H1 (cell line): ENCODE results near the gene NOS3. TPM values are rescaled to one million over a fixed set of nuclear protein-coding genes. Genes with fewer than 3 reads are reported as not detected.

Source experiments
- CTCF ChIA-PET: fragments of 300-600 bp; sonication (Branson Sonifier 250); formaldehyde crosslinking; loops from one replicate; lab custom pipeline; 2021; ENCODE audit not compliant: partially characterized antibody; lab: Charles Lee
- POLR2A ChIA-PET: fragments of 300-600 bp; sonication (Branson Sonifier 250); formaldehyde crosslinking; loops from one replicate; lab custom pipeline; 2021; ENCODE audit warnings: inconsistent platforms; ENCODE audit not compliant: partially characterized antibody; lab: Charles Lee
- DNase-seq, 2 experiments: peaks; one replicate each; pipeline versions ENCODE4 v3.0.0 to v3.0.0-alpha.2; 2010 to 2022; ENCODE audit warnings: low spot score in 2 of 2, low read depth in 1 of 2, mixed read lengths in 1 of 2
- FAIRE-seq: peaks from 2 replicates; lab custom pipeline; 2011; peaks lifted over from hg19 to GRCh38; lab: Jason Lieb, UNC
- H2AFZ ChIP-seq: 2 replicates; pipeline ENCODE4 v1.8.1; 2012; ENCODE audit warnings: low read length, inconsistent platforms
- H2AK5ac ChIP-seq: 2 replicates; pipeline ENCODE4 v1.6.1; 2013; ENCODE audit warnings: low read depth, low read length
- H2BK120ac ChIP-seq: replicated peaks from 2 replicates; pipeline ENCODE3; 2013; ENCODE audit warnings: low read depth, low read length, inconsistent platforms
- H2BK12ac ChIP-seq: 2 replicates; pipeline ENCODE4 v1.6.1; 2013; ENCODE audit warnings: low read depth, low read length
- H2BK15ac ChIP-seq: 2 replicates; pipeline ENCODE4 v1.6.1; 2013; ENCODE audit warnings: low read length
- H2BK20ac ChIP-seq: 2 replicates; pipeline ENCODE4 v1.6.1; 2013; ENCODE audit warnings: low read length
- H2BK5ac ChIP-seq: 2 replicates; pipeline ENCODE4 v1.6.1; 2013; ENCODE audit warnings: low read depth, low read length
- H3K14ac ChIP-seq: 2 replicates; pipeline ENCODE4 v1.6.1; 2013; ENCODE audit warnings: inconsistent platforms; ENCODE audit not compliant: insufficient read length
- H3K18ac ChIP-seq: 2 replicates; pipeline ENCODE4 v1.6.1; 2013; ENCODE audit warnings: low read length; ENCODE audit errors: extremely low read depth
- H3K23ac ChIP-seq: 2 replicates; pipeline ENCODE4 v1.6.1; 2013; ENCODE audit warnings: inconsistent platforms; ENCODE audit not compliant: insufficient read length
- H3K23me2 ChIP-seq: 2 replicates; pipeline ENCODE4 v1.6.1; 2013; ENCODE audit warnings: low read depth, low read length
- H3K27ac ChIP-seq: 2 replicates; pipeline ENCODE4 v1.6.1; 2011; ENCODE audit warnings: low read depth, low read length, inconsistent platforms
- H3K27me3 ChIP-seq, 4 experiments: replicated peaks in 1 of 4; 1 replicate in 1 of 4; 2 replicates in 3 of 4; pipeline versions ENCODE4 v1.6.1 to v1.8.1; 2011 to 2013; ENCODE audit warnings: low read length in 3 of 4, mild to moderate bottlenecking in 3 of 4, inconsistent platforms in 2 of 4, mixed read lengths in 2 of 4, moderate library complexity in 1 of 4; ENCODE audit not compliant: control insufficient read depth in 3 of 4, insufficient read depth in 3 of 4; ENCODE audit errors: extremely low read depth in 1 of 4
- H3K36me3 ChIP-seq, 4 experiments: 2 replicates each; pipeline versions ENCODE4 v1.6.1 to v1.8.1; 2011 to 2013; ENCODE audit warnings: mild to moderate bottlenecking in 4 of 4, low read length in 3 of 4, moderate library complexity in 2 of 4, control low read depth in 1 of 4, inconsistent platforms in 1 of 4; ENCODE audit not compliant: insufficient read depth in 4 of 4, control insufficient read depth in 2 of 4
- H3K4ac ChIP-seq: replicated peaks from 2 replicates; pipeline ENCODE3; 2013; ENCODE audit warnings: low read length, low read depth, mixed read lengths, inconsistent platforms; ENCODE audit not compliant: insufficient read length
- H3K4me1 ChIP-seq, 4 experiments: replicated peaks in 1 of 4; 1 replicate in 1 of 4; 2 replicates in 3 of 4; pipeline versions ENCODE4 v1.6.1 to v1.8.1; 2011 to 2013; ENCODE audit warnings: low read length in 3 of 4, inconsistent platforms in 2 of 4, mixed read lengths in 1 of 4; ENCODE audit not compliant: insufficient read depth in 4 of 4, control insufficient read depth in 3 of 4
- H3K4me2 ChIP-seq, 2 experiments: 2 replicates each; pipeline versions ENCODE4 v1.6.1 to v1.8.1; 2011 to 2013; ENCODE audit warnings: low read depth in 2 of 2, low read length in 2 of 2, control low read depth in 1 of 2, inconsistent platforms in 1 of 2, mild to moderate bottlenecking in 1 of 2; ENCODE audit not compliant: insufficient read depth in 1 of 2
- H3K4me3 ChIP-seq, 4 experiments: fragments of 200-600, 300-600 bp in 1 of 4; sonication (generic), shearing (Covaris generic), sonication (Bioruptor Twin) in 1 of 4; 2 replicates each; pipeline versions ENCODE4 v1.5.1 to v1.8.1; 2011 to 2016; ENCODE audit warnings: low read length in 4 of 4, low read depth in 3 of 4, control low read depth in 2 of 4, inconsistent platforms in 2 of 4, mild to moderate bottlenecking in 2 of 4, mixed read lengths in 1 of 4, moderate library complexity in 1 of 4; ENCODE audit not compliant: insufficient read depth in 2 of 4; ENCODE audit errors: extremely low read depth in 1 of 4
- H3K56ac ChIP-seq: replicated peaks from 2 replicates; pipeline ENCODE3; 2013; ENCODE audit warnings: low read depth, mild to moderate bottlenecking, mixed read lengths, low read length, inconsistent platforms; ENCODE audit not compliant: insufficient read length
- H3K79me1 ChIP-seq: 2 replicates; pipeline ENCODE4 v1.6.1; 2013; ENCODE audit warnings: low read depth, low read length, control low read depth
- H3K79me2 ChIP-seq, 2 experiments: 2 replicates each; pipeline versions ENCODE4 v1.6.1 to v1.8.1; 2012 to 2013; ENCODE audit warnings: low read length in 2 of 2, mild to moderate bottlenecking in 2 of 2, inconsistent platforms in 1 of 2; ENCODE audit not compliant: insufficient read depth in 2 of 2, control insufficient read depth in 1 of 2
- H3K9ac ChIP-seq, 4 experiments: replicated peaks in 1 of 4; 1 replicate in 1 of 4; 2 replicates in 3 of 4; pipeline versions ENCODE4 v1.6.1 to v1.8.1; 2011 to 2013; ENCODE audit warnings: low read depth in 3 of 4, low read length in 3 of 4, control low read depth in 2 of 4, mild to moderate bottlenecking in 2 of 4, moderate library complexity in 2 of 4, inconsistent platforms in 1 of 4; ENCODE audit errors: extremely low read depth in 1 of 4
- H3K9me3 ChIP-seq, 2 experiments: 2 replicates each; pipeline versions ENCODE4 v1.6.1 to v1.8.1; 2012 to 2013; ENCODE audit warnings: mild to moderate bottlenecking in 2 of 2, moderate library complexity in 2 of 2, control low read depth in 1 of 2, inconsistent platforms in 1 of 2, low read depth in 1 of 2, low read length in 1 of 2, mixed read lengths in 1 of 2; ENCODE audit not compliant: insufficient read depth in 2 of 2
- H4K20me1 ChIP-seq, 2 experiments: replicated peaks in 1 of 2; 2 replicates each; pipeline versions ENCODE3 to v1.8.1; 2011 to 2013; ENCODE audit warnings: inconsistent platforms in 2 of 2, low read length in 2 of 2, mild to moderate bottlenecking in 1 of 2; ENCODE audit not compliant: insufficient read depth in 2 of 2, control insufficient read depth in 1 of 2
- H4K5ac ChIP-seq: 2 replicates; pipeline ENCODE4 v1.6.1; 2013; ENCODE audit warnings: low read length, low read depth, mixed read lengths, inconsistent platforms; ENCODE audit not compliant: insufficient read length
- H4K8ac ChIP-seq: 2 replicates; pipeline ENCODE4 v1.8.0; 2013; ENCODE audit warnings: mild to moderate bottlenecking, moderate library complexity, low read length, inconsistent platforms; ENCODE audit not compliant: insufficient read depth; ENCODE audit errors: extremely low read depth
- H4K91ac ChIP-seq: replicated peaks from 2 replicates; pipeline ENCODE3; 2013; ENCODE audit warnings: low read length, mixed read lengths, inconsistent platforms; ENCODE audit not compliant: insufficient read length
- FOSL1 ChIP-seq: IDR thresholded peaks from 2 replicates; pipeline ENCODE4 v1.6.1; 2011; ENCODE audit warnings: mild to moderate bottlenecking, low read depth, low read length, moderate library complexity; ENCODE audit not compliant: insufficient read depth
- JUND ChIP-seq: IDR thresholded peaks from 2 replicates; pipeline ENCODE4 v1.6.1; 2011; ENCODE audit warnings: mild to moderate bottlenecking, improper control_type of control experiment, low read length
- MAFK ChIP-seq: IDR thresholded peaks from 2 replicates; pipeline ENCODE4 v1.6.1; 2012; ENCODE audit warnings: low read depth, mild to moderate bottlenecking, improper control_type of control experiment, low read length
- PHF8 ChIP-seq: fragments of 200-600 bp; sonication (generic); conservative IDR thresholded peaks from 2 replicates; pipeline ENCODE4 v1.7.1; 2012; ENCODE audit warnings: low read depth, mild to moderate bottlenecking, inconsistent platforms, low read length, moderate library complexity
- RAD21 ChIP-seq, 2 experiments: IDR thresholded peaks in 1 of 2; conservative IDR thresholded peaks in 1 of 2; 2 replicates each; pipeline ENCODE4 v1.6.1; 2011; ENCODE audit warnings: low read depth in 2 of 2, low read length in 2 of 2, improper control_type of control experiment in 1 of 2, inconsistent platforms in 1 of 2, mild to moderate bottlenecking in 1 of 2, moderate library complexity in 1 of 2
- SP1 ChIP-seq: IDR thresholded peaks from 2 replicates; pipeline ENCODE4 v1.6.1; 2011; ENCODE audit warnings: low read depth, low read length
- TEAD4 ChIP-seq: IDR thresholded peaks from 2 replicates; pipeline ENCODE4 v1.6.1; 2012; ENCODE audit warnings: low read depth, low read length, inconsistent platforms, mixed read lengths
- YY1 ChIP-seq: IDR thresholded peaks from 2 replicates; pipeline ENCODE4 v1.6.1; 2011; ENCODE audit warnings: low read depth, mild to moderate bottlenecking, low read length
- WGBS, 2 experiments: shearing (Covaris generic) in 1 of 2; methylation state at CpG; one replicate each; pipeline versions ENCODE4 v1.1.6 to v1.1.7; 2013 to 2015; ENCODE audit warnings: low lambda C conversion rate in 2 of 2, mixed read lengths in 2 of 2, inconsistent platforms in 1 of 2, low coverage in 1 of 2, missing lambda C conversion rate in 1 of 2; ENCODE audit not compliant: insufficient replicate concordance in 2 of 2, insufficient coverage in 1 of 2, insufficient read length in 1 of 2; ENCODE audit errors: extremely low coverage in 1 of 2, missing lambda C conversion rate in 1 of 2; 5-methylcytosine and 5-hydroxymethylcytosine counted together
- polyA plus RNA-seq, 7 experiments: library from polyadenylated mRNA; depleted of rRNA in 3 of 7; stranded (reverse) in 5 of 7; unstranded in 2 of 7; fragments of >200 nt in 5 of 7; fragments of 200-250 nt in 2 of 7; gene quantifications; 1 replicate in 5 of 7; 2 replicates in 1 of 7; 4 replicates in 1 of 7; pipeline versions ENCODE4 v1.2.1 to v1.2.3, GENCODE V29; 2011 to 2013; ENCODE audit warnings: missing spikeins in 2 of 7, mixed read lengths in 2 of 7
- total RNA-seq: library from RNA; stranded (reverse); fragmentation: NEBNext Ultra II Directional; extraction: Animal tissue kit (Norgen Biotek cat#: 25700); gene quantifications from 2 replicates; pipeline ENCODE4 v1.2.1, GENCODE V29; 2021
- TF ChIP-seq, protein P1 (sequence below), 3 experiments: IDR thresholded peaks; 1 replicate in 2 of 3; 2 replicates in 1 of 3; pipeline versions ENCODE4 v1.5.1 to v1.6.1; 2011; ENCODE audit warnings: low read length in 3 of 3, mild to moderate bottlenecking in 3 of 3, inconsistent platforms in 2 of 3, low read depth in 1 of 3, moderate library complexity in 1 of 3; ENCODE audit not compliant: insufficient read depth in 1 of 3; ENCODE audit errors: control extremely low read depth in 1 of 3

NOS3 gene
- total and polyA plus RNA-seq, 2 of the 8 experiments (the other 6 are each of a cell fraction or from before 2014, with no cell fraction given): 4.4 to 16.2 TPM

DNA sequence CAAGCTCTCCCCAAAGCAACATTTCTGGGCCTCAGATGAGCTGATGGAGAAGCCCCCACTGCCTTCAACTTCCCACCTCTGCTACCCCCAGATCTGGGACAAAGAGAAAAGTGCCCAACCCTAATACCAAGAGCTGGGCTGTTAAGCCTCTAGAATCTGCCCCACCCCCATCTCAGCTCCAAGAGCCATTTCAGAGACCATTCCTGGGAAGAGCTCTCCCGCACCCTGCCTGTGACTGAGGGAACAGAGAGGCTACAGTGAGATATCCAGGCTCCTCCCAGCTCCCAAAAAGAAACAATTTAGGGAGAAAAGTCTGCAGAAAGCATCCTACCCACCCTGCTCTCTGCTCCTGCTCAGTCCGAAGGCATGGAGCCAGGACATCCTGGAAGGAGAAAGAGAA lies 10.2 kb upstream of the NOS3 start:
- 61% methylated on average over 2 of the region's 2 CpGs; no CpG with 5 or more reads in 1 of the 2 experiments for WGBS, 2 experiments
- Histone ChIP-seq H4K20me1 (peaks cover 2 to 5% of the 10 kb centered on the region in 2 experiments), H3K9ac (no peak overlapping the region), H3K23ac (no peak overlapping the region), H3K23me2 (peaks cover 13% of the 10 kb centered on the region), H4K91ac (peak overlapping the region; percentile 11), H3K27ac (no peak overlapping the region), H2AK5ac (no peak overlapping the region), H2BK120ac (no peak overlapping the region), H3K9me3 (no peaks in the 10 kb centered on the region), H3K4me1 (peaks cover 11 to 33% (median 25%) of the 10 kb centered on the region in 4 experiments), H3K18ac (no peak overlapping the region; the same call in 1 of the 2 replicates), H3K14ac (no peak overlapping the region), H3K27me3 (peaks cover 2 to 31% (median 26%) of the 10 kb centered on the region in 4 experiments), H2BK15ac (no peak overlapping the region), H2BK20ac (no peak overlapping the region), H3K56ac (no peak overlapping the region), H2BK5ac (no peak overlapping the region), H3K79me2 (no peaks in the 10 kb centered on the region), H3K4me3 (no peak overlapping the region), H4K5ac (no peak overlapping the region), H2AFZ (0 out of 2 replicates have a peak overlapping the region, but pooled peaks have one; percentile 58), H3K4me2 (peak overlapping the region; percentile 35 to 81), H2BK12ac (no peak overlapping the region), H3K79me1 (no peaks in the 10 kb centered on the region; the same call in 1 of the 2 replicates), H4K8ac (no peak overlapping the region), H3K36me3 (no peaks in the 10 kb centered on the region), H3K4ac (no peak overlapping the region)
- POLR2A ChIA-PET: interaction anchor here (0.6 to 3.0 kb wide), 7 partner anchors 9 to 98 kb away, joined by 3 to 13 read pairs (median 4); no protein-coding TSS in a partner anchor
- DNase-seq (no peak), FAIRE-seq (no peak)
- TF ChIP-seq YY1 (0 out of 2 replicates have a peak, but pooled peaks have one; percentile 24), TEAD4 (no peak), FOSL1 (no peak), JUND (no peak), MAFK (no peak), SP1 (0 out of 2 replicates have a peak, but pooled peaks have one; percentile 10), RAD21 (IDR thresholded peaks at IDR 0.05 in 1 of 2, conservative IDR thresholded peaks at IDR 0.05 in 1 of 2; ENCODE audit: low read depth in 2 of 2, low read length in 2 of 2) (peak; percentile 68 to 80), PHF8 (no peak)
- TF ChIP-seq, protein P1, sequence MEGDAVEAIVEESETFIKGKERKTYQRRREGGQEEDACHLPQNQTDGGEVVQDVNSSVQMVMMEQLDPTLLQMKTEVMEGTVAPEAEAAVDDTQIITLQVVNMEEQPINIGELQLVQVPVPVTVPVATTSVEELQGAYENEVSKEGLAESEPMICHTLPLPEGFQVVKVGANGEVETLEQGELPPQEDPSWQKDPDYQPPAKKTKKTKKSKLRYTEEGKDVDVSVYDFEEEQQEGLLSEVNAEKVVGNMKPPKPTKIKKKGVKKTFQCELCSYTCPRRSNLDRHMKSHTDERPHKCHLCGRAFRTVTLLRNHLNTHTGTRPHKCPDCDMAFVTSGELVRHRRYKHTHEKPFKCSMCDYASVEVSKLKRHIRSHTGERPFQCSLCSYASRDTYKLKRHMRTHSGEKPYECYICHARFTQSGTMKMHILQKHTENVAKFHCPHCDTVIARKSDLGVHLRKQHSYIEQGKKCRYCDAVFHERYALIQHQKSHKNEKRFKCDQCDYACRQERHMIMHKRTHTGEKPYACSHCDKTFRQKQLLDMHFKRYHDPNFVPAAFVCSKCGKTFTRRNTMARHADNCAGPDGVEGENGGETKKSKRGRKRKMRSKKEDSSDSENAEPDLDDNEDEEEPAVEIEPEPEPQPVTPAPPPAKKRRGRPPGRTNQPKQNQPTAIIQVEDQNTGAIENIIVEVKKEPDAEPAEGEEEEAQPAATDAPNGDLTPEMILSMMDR (IDR thresholded peaks at IDR 0.05; ENCODE audit: control extremely low read depth in 1 of 3, insufficient read depth in 1 of 3, low read depth in 1 of 3, low read length in 3 of 3): peak in 2 of 3 experiments; percentile 50 to 63; a peak in 3 of 4 replicates
- CTCF ChIA-PET: interaction anchor here (0.7 to 27.0 kb wide), 26 partner anchors 8 to 341 kb away, joined by 3 to 797 read pairs (median 4); partner anchors contain the start of genes ATG9B and TMEM176B
